ENCODE measurements around the gene MIPOL1.

DNA sequence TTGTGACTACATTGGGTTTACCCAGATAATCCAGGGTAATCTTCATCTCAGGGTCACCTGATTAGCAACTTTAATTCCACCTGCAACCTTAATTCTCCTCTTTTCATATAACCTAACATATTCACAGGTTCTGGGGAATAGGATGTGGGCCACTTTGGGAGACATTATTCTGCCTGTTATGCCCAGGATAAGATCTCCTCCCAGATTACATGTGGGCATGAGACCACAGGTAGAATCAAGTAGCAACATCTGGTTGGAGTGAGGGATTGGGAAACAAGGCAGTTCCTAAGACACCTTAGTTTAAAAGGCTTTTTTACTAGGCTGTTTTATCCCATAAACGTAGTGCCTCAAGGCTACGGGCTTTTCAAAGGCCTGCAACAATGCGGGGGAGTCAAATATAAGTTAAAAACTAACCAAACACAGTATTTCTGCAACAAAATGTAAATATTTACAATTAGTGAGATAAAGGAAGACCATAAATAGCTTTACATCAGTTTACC lies 215.8 kb downstream of the MIPOL1 start:
- no peak for TF ChIP-seq ZNF316 (IDR thresholded peaks at IDR 0.05)
- TF ChIP-seq, protein P1, sequence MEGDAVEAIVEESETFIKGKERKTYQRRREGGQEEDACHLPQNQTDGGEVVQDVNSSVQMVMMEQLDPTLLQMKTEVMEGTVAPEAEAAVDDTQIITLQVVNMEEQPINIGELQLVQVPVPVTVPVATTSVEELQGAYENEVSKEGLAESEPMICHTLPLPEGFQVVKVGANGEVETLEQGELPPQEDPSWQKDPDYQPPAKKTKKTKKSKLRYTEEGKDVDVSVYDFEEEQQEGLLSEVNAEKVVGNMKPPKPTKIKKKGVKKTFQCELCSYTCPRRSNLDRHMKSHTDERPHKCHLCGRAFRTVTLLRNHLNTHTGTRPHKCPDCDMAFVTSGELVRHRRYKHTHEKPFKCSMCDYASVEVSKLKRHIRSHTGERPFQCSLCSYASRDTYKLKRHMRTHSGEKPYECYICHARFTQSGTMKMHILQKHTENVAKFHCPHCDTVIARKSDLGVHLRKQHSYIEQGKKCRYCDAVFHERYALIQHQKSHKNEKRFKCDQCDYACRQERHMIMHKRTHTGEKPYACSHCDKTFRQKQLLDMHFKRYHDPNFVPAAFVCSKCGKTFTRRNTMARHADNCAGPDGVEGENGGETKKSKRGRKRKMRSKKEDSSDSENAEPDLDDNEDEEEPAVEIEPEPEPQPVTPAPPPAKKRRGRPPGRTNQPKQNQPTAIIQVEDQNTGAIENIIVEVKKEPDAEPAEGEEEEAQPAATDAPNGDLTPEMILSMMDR (IDR thresholded peaks at IDR 0.05 in 2 of 3, conservative IDR thresholded peaks at IDR 0.05 in 1 of 3; ENCODE audit: insufficient read depth in 2 of 3, low read depth in 1 of 3, low read length in 3 of 3), result no peak
- TF ChIP-seq, protein P2, sequence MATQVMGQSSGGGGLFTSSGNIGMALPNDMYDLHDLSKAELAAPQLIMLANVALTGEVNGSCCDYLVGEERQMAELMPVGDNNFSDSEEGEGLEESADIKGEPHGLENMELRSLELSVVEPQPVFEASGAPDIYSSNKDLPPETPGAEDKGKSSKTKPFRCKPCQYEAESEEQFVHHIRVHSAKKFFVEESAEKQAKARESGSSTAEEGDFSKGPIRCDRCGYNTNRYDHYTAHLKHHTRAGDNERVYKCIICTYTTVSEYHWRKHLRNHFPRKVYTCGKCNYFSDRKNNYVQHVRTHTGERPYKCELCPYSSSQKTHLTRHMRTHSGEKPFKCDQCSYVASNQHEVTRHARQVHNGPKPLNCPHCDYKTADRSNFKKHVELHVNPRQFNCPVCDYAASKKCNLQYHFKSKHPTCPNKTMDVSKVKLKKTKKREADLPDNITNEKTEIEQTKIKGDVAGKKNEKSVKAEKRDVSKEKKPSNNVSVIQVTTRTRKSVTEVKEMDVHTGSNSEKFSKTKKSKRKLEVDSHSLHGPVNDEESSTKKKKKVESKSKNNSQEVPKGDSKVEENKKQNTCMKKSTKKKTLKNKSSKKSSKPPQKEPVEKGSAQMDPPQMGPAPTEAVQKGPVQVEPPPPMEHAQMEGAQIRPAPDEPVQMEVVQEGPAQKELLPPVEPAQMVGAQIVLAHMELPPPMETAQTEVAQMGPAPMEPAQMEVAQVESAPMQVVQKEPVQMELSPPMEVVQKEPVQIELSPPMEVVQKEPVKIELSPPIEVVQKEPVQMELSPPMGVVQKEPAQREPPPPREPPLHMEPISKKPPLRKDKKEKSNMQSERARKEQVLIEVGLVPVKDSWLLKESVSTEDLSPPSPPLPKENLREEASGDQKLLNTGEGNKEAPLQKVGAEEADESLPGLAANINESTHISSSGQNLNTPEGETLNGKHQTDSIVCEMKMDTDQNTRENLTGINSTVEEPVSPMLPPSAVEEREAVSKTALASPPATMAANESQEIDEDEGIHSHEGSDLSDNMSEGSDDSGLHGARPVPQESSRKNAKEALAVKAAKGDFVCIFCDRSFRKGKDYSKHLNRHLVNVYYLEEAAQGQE (IDR thresholded peaks at IDR 0.05; ENCODE audit: borderline replicate concordance), result no peak
- TF ChIP-seq, protein P2 (CRISPR knock-in tag; IDR thresholded peaks at IDR 0.05; ENCODE audit: low read depth), result no peak
- no peak for TF ChIP-seq POLR2AphosphoS5 (IDR thresholded peaks at IDR 0.05; ENCODE audit: control insufficient read depth, insufficient read depth, low read depth, low read length)
- TF ChIP-seq MYBL2 (IDR thresholded peaks at IDR 0.05; ENCODE audit: low read depth), result no peak
- TF ChIP-seq MYBL2 (CRISPR knock-in tag; IDR thresholded peaks at IDR 0.05; ENCODE audit: borderline replicate concordance), result no peak
- no peak for TF ChIP-seq NONO (IDR thresholded peaks at IDR 0.05; ENCODE audit: low read depth in 2 of 2, low read length in 1 of 2)
- TF ChIP-seq, protein P3, sequence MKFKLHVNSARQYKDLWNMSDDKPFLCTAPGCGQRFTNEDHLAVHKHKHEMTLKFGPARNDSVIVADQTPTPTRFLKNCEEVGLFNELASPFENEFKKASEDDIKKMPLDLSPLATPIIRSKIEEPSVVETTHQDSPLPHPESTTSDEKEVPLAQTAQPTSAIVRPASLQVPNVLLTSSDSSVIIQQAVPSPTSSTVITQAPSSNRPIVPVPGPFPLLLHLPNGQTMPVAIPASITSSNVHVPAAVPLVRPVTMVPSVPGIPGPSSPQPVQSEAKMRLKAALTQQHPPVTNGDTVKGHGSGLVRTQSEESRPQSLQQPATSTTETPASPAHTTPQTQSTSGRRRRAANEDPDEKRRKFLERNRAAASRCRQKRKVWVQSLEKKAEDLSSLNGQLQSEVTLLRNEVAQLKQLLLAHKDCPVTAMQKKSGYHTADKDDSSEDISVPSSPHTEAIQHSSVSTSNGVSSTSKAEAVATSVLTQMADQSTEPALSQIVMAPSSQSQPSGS (CRISPR knock-in tag; IDR thresholded peaks at IDR 0.05), result no peak
- no peak for TF ChIP-seq EGR1 (conservative IDR thresholded peaks at IDR 0.05)
- TF ChIP-seq MAZ (CRISPR knock-in tag; conservative IDR thresholded peaks at IDR 0.05 in 1 of 2, IDR thresholded peaks at IDR 0.05 in 1 of 2), result no peak
- no peak for TF ChIP-seq ZC3H4 (CRISPR knock-in tag; IDR thresholded peaks at IDR 0.05; ENCODE audit: borderline replicate concordance)
- TF ChIP-seq, protein P4, sequence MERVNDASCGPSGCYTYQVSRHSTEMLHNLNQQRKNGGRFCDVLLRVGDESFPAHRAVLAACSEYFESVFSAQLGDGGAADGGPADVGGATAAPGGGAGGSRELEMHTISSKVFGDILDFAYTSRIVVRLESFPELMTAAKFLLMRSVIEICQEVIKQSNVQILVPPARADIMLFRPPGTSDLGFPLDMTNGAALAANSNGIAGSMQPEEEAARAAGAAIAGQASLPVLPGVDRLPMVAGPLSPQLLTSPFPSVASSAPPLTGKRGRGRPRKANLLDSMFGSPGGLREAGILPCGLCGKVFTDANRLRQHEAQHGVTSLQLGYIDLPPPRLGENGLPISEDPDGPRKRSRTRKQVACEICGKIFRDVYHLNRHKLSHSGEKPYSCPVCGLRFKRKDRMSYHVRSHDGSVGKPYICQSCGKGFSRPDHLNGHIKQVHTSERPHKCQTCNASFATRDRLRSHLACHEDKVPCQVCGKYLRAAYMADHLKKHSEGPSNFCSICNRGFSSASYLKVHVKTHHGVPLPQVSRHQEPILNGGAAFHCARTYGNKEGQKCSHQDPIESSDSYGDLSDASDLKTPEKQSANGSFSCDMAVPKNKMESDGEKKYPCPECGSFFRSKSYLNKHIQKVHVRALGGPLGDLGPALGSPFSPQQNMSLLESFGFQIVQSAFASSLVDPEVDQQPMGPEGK (CRISPR knock-in tag; IDR thresholded peaks at IDR 0.05; ENCODE audit: borderline replicate concordance), result no peak
- no peak for TF ChIP-seq ZFP1 (CRISPR knock-in tag; IDR thresholded peaks at IDR 0.05)
- TF ChIP-seq TEAD1 (CRISPR knock-in tag; IDR thresholded peaks at IDR 0.05), result no peak
- TF ChIP-seq, protein P5, sequence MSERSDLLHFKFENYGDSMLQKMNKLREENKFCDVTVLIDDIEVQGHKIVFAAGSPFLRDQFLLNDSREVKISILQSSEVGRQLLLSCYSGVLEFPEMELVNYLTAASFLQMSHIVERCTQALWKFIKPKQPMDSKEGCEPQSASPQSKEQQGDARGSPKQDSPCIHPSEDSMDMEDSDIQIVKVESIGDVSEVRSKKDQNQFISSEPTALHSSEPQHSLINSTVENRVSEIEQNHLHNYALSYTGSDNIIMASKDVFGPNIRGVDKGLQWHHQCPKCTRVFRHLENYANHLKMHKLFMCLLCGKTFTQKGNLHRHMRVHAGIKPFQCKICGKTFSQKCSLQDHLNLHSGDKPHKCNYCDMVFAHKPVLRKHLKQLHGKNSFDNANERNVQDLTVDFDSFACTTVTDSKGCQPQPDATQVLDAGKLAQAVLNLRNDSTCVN (CRISPR knock-in tag; IDR thresholded peaks at IDR 0.05), result no peak

Data from K562 (cell line).